Measurements from ENCODE around the gene SNPH.
A peak's percentile ranks its signal among the peaks of the same experiment; 100 is the strongest.

Gene SNPH

DNA sequence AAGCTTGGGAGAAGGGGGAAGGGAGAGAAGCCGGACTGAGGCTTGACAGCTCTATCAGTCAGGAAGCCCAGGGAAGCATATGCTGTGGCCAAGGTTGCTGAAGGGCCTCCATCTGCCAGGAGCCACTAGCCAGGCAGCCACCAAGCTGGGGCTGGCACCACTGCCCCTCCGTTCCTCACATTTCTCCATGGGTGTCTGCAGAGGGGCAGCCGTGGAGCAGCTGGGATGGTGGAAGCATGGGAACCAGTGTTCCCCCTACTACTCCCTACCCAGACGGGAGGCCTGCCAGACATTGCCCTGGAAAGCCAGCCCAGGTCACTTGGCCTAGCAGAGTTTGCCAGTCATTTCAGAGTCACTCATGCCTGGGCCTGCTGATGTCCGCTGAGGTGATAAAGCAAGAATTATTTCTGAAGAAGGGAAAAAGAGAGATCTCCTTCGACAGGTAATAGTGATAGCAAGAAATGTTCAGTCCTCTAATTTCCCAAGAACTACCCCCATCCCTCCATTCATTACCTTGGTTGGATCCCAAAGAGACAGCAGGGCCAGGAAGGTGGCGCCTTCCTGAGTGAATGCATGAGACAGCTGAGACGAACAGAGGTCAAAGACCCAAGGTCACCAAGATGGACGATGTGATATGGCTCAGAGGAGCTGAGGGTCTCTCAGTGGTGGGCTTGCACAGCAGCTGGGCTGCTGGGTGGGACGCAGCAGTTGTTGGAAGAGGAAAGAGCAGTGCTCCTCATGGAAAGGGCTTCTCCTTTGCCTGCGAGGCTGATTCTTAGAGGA is 21.9 kb downstream of the SNPH start:
- no peak for DNase-seq (ENCODE audit: low read depth in 2 of 2)

DNA sequence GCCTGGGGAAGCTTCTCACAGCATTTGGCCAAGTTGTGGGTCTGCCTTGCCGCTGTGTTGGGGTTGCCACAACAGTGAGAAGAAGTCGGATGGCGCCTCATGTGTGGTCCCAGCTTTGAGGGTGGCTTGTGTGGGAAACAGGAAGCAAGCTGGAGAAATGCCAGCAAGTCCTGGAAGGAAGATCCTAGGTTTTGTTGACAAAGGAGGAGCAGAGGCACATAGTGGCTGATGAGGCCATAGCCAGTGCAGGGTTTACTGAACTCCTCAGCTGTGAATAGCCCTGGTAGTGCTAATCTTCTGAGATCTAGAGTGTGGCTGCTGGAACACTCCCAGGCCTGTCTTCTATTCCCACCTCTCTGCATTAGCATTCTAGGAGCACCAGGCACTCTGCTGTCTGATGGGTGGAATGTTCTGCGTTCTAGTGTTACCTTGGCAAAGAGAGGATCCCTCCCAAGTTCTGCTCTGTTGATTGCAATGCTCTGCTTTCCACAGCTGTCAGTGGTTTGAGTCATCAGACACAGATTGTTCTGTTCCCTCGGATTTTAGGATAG is 25.2 kb downstream of the SNPH start:
- no peak for DNase-seq (ENCODE audit: low read depth in 2 of 2)

DNA sequence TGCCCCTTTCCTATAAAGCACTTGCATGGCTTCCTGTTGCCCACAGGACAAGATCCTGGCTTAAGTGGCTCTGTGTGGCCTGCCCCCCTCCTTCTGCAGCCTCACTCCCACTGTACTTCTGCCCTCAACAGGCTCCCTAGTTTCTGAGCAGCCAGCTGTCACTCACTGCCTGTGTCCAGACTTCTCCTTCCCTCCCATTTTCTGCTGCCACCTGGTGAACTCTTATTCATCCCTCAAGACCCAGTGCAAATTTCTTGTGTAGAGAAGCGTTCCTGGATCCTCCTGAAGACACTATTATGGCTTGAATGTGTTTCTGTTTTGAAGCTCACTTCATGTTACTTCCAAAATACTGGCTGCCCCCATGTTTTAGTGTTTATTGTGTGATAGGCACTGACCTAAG is 26.5 kb downstream of the SNPH start:
- DNase-seq (ENCODE audit: low read depth in 2 of 2), result no peak

DNA sequence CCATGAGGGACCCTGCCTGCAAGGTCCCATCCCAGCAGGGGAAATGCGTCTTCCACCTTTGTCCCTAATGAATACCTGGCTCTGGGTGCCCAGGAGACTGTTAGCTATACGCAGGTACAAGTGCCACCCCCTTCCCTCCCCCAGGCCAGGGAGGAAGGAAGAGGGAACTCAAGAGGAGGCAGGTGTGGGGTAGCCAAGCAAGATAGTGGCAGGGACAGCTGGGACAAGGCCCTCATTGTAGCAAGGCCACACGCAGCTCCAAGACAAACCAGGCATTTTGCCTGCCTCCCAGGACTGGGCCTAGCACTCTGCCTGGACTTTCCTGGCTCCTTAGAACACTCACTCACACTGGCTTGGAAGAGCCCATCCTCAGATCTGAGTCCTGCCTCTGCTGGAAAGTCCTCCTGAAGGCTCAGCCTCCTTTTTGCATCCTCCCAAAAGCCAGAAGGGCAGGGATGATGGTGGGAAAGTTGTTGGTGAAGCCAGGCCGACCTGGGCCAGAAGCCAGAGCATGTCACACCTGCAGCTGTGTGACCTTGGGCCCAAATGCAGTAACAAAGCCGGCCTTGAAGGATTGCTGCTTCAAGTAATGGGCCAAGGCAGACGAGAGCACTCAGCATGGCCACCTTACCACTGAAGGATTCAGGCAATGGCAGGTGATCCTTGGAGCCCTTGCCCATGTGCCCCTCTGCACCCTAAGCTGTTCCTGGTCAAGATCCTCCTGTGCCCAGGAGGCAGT is 27.7 kb downstream of the SNPH start:
- DNase-seq (ENCODE audit: low read depth in 2 of 2), result no peak

DNA sequence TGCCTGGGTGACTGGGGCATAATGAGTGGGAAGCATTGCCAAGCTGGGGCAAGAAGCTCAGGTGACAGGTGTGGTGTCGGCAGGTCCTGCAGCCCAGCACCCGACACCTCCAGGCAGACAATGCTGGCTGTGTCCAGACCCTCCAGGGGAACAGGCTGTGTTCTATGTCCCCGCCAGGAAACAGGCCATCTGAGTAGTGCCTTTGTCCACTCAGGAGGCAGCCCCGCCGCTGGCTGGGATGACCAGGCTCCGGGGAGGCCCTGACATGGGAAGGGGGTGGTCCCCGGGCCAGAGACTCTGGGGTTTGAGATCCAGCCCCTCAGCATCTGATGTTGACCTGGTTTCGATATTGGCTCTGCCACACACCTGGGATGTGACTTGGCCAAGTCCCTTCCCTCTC is 28.4 kb downstream of the SNPH start:
- no peak for DNase-seq (ENCODE audit: low read depth in 2 of 2)

DNA sequence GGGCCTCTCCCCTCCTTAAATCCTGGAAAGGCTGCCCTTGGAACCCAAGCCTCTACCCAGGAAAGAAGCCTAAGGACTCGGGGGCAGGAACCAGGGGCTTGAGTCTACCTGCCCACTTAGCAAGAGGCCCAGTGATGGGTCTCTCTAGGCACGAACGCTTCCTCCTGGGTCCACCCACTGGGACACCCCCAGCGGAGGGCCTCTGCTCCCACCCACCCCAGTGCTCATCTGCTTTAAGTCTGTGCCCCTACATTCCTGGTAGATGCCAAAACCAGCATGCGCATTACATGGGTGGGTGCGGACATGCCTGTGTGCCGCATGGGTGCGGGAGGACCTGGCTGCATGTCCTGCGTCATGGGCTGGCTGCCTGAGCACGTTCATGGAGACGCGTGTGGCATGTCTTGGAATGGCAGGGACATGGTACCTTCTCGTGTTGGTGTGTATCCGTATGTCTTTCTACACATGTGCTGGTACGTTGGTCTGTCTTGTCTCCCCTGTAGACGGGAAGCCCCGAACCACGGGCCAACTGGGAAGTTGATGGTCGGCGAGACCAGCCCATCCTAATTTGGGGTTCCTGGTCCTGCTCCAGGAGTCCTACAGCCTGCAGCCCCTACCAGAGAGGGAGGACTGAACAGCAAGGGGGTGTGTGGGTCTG is 29.3 kb downstream of the SNPH start:
- no peak for DNase-seq (ENCODE audit: low read depth in 2 of 2)

DNA sequence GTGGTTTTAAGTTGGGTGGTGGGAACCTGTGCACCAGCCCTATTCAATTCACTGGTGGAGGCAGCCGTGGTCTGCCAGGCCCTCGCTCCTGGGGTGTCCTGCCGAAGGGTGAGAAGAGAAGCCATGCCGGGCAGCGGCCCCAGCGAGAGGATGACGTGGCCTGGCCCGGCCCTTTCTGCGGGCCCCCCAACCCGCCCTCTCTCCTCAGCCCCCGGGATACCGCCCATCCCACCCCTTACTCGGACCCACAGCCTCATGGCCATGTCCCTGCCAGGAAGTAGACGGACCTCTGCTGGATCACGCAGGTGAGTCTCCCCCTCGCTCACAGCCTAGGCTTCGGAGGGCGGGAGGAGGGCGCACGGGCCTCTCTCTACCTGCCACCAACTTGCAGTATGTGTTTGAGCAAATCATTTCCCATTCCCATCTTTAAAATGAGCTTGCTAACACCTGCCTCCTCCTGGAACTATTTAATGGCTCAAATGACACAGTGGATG is 30.1 kb downstream of the SNPH start:
- DNase-seq (ENCODE audit: low read depth in 2 of 2), result no peak

DNA sequence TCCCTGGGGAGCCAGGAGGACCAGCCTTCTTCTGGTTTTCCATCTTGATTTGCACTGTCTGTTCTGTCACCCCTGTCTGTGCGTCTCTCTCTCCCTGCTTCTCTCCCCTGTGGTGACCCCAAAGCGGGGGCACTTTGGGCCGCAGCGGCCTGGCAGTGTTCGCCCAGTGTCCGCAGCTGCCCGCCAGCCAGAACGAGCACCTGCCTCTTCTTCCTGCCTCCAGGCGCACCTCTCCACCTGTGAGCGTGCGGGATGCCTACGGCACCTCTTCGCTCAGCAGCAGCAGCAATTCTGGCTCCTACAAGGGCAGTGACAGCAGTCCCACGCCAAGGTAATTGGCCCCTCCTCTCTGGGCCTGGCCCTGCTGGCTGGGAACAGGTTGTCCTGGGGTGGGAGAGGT is 30.8 kb downstream of the SNPH start:
- no peak for DNase-seq (ENCODE audit: low read depth in 2 of 2)

DNA sequence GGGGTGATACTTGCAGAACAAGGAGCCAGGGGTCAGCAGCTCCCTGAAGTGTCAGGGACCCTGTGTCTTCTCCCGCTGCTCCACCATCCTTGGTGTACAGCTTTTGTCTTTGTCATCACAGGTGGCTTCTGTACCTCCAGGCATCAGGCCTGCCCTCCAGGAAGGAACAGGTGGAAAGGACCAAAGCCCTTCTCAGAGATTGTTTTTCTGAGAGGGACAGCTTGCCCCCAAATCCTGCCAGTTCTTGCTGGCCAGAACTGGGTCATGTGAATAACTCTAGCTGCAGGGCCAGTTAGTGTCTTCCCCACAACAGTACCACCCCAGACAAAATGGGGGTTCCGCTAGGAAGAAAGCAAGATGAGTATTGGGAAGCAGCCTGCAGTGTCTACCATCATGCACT is 31.4 kb downstream of the SNPH start:
- DNase-seq (ENCODE audit: low read depth in 2 of 2), result no peak

DNA sequence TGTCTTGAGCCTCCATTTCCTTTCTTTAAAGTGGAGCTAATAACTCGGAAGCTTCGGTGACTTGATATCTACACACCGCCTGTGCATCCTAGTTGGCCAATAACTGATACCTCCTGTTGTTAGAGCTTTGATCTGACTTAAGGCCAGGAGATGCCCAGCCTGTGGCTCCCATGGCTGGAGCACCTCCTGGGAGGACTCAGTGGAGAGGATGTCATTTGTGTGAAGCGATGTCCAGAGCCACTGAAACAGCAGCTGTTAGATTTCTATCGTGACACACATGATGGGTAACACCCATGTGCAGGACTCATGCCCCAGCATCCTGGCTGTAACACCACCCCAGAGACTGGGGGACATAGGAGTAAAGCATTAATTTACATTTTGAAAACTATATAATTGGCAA is 32.1 kb downstream of the SNPH start:
- DNase-seq (ENCODE audit: low read depth in 2 of 2), result no peak

DNA sequence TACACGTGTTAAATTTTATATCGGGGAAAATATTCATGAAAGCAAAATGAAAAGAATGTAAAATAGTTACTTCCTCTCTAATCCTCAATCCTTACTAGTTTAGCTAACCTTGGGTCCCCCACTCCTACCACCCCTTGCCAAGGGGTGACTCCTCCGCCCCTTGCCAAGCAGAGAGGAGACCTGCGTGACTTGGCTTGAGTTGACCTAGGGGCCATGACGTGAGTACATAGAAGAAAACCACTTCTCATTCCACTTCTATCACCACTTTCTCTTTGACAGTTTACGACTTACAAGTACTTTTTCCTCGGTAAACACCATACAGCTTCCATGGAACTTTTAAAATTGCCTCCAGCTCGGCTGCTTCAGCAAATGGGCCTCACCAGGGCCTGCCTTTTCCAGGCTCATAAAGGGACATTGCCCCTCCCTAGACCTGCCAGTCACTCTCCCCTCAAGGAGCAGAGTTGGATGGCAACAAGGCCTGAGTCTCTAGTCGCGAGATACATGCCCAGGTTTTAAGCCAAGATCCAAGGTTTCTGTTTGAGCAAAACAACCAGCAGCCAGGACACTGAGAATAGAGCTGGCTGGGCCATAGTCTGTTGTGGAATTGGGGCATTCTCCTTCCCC is 32.9 kb downstream of the SNPH start:
- DNase-seq (ENCODE audit: low read depth in 2 of 2), result no peak

DNA sequence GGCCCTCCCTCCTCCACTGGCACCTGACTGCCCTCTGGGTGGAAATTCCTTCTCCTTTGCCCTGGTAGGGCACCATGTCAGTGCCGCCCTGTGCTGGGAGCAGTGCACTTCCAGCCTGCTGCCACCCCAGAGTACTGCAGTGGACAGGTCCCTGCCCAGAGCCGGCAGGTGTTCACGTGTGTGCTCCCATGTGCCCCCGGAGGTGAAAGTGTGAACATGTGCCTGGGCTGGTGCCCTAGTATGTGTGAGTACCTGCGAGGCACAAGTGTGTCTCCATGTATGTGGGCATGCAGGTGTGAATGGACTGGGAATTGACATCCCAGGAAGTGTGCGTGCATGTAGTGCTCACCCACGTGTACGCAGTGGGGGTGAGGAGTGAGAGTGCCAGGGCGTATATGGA is 33.4 kb downstream of the SNPH start:
- no peak for DNase-seq (ENCODE audit: low read depth in 2 of 2)

DNA sequence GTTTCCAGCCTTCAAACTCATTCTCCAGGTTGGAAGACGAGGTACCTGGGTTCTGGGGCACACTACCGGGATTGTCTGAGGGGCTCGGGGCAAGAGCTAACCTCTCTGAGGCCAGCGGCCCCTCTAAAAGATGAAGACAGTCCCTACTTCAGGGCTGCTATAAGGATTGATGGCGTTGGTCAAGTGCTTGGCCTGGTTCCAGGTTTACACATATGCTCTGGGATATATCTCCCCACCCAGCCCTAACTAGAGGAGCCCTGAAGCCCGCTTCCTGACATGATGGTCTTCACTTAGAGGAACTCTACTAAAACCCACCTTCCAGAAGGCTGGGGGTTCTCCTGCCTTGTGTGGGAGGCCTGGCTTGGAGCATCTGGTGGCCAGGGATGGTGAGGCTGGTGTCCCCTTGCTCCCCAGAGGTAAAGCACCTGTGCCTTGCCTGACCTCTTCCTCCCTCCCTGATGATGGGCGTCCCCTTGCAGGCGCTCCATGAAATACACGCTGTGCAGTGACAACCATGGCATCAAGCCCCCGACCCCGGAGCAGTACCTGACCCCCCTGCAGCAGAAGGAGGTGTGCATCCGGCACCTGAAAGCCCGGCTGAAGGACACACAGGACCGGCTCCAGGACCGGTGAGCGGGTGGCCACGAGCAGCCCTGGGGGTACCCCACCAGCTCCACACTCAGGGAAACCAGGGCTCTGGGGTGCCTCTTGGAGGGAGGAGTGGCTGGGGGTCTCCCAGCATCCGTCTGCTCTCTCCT is 34.2 kb downstream of the SNPH start:
- no peak for DNase-seq (ENCODE audit: low read depth in 2 of 2)

DNA sequence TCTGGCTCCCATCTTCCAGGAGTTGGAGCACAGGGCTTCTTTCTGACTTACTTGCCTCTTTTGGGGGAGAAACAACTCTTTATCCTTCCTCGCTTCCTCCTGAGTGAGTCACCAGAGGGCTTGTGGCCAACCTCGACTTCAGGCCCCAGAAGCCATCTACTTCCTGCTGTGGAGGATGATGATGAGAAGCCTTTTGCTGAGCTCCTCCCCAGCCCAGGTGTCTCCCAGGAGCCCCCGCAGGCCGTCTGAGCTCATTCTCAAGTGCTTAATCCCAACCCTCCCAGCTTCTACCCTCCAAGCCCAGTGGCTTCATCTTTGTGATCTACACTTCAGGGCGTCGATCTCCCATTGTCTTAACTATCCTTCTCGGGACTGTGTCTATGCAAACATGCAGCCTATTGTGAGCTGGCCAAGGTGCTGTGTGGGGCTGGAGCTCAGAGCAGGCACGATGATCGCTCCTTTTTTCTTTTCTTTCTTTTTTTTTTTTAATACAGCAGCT is 35.0 kb downstream of the SNPH start:
- DNase-seq (ENCODE audit: low read depth in 2 of 2), result peak in 1 of 2 donors; percentile 36

DNA sequence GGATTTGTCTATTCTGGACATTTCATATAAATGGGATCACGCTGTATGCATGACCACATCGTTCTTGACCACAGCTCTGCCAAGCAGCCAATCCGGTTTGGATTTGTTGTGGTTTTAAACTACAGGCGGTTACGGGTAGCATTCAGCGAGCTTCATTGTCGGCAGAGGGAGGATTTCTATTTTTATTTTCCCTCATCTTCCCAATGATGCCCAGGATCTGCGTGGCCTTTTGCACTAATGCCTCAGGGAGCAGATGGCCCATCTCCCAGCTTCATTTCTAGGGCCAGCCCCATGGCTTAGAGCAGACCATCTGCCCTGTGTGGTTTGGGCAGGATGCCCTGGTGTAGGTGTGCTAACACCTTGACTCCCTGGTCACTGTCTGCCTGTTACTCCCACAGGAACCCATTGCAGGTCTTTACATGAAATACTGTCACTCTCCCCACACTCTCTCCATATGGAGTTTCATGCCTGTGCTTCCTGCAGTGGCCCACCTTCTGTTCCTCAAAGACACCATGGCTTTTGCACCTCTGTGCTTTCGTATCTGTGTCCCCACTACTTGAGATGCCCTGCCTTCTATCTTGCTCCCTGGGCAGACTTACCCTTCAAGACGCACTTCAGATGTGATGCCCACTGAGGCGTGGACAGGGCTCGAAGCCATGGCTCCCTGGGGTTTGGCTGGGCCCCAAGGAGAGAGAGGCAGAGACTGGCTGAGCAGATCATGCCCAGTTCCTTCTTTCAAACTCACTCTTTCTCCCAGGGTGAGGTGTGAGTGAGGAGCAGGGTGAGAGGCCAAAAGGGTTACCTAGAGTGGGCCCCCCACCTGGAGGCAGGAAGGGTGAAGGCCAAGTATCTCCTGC is 36.8 kb downstream of the SNPH start:
- no peak for DNase-seq (ENCODE audit: low read depth in 2 of 2)

DNA sequence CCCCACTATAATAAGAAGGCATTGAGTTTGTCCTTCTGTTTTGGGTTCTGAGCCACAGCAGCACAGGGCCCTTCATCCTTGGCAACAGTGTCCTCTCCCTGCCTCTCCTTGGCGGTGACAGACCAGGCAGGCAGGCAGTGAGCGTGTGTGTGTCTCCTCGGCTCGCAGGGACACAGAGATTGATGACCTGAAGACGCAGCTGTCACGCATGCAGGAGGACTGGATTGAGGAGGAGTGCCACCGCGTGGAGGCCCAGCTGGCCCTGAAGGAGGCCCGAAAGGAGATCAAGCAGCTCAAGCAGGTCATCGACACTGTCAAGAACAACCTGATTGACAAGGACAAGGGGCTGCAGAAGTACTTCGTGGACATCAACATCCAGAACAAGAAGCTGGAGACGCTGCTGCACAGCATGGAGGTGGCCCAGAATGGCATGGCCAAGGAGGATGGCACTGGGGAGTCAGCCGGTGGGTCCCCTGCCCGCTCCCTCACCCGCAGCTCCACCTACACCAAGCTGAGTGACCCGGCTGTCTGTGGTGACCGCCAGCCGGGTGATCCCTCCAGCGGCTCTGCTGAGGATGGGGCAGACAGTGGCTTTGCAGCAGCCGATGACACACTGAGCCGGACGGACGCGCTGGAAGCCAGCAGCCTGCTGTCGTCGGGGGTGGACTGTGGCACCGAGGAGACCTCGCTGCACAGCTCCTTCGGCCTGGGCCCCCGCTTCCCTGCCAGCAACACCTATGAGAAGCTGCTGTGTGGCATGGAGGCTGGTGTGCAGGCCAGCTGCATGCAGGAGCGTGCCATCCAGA is 38.8 kb downstream of the SNPH start:
- DNase-seq (ENCODE audit: low read depth in 2 of 2), result no peak

DNA sequence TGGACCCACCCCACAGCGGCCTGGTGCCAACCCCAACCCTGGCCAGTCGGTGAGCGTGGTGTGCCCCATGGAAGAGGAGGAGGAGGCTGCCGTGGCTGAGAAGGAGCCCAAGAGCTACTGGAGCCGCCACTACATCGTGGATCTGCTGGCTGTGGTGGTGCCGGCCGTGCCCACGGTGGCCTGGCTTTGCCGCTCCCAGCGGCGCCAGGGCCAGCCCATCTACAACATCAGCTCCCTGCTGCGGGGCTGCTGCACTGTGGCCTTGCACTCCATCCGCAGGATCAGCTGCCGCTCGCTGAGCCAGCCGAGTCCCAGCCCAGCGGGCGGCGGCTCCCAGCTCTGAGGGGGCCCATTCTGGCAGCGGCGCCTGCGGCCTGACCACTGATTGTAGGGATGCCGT is 39.6 kb downstream of the SNPH start:
- no peak for DNase-seq (ENCODE audit: low read depth in 2 of 2)

DNA sequence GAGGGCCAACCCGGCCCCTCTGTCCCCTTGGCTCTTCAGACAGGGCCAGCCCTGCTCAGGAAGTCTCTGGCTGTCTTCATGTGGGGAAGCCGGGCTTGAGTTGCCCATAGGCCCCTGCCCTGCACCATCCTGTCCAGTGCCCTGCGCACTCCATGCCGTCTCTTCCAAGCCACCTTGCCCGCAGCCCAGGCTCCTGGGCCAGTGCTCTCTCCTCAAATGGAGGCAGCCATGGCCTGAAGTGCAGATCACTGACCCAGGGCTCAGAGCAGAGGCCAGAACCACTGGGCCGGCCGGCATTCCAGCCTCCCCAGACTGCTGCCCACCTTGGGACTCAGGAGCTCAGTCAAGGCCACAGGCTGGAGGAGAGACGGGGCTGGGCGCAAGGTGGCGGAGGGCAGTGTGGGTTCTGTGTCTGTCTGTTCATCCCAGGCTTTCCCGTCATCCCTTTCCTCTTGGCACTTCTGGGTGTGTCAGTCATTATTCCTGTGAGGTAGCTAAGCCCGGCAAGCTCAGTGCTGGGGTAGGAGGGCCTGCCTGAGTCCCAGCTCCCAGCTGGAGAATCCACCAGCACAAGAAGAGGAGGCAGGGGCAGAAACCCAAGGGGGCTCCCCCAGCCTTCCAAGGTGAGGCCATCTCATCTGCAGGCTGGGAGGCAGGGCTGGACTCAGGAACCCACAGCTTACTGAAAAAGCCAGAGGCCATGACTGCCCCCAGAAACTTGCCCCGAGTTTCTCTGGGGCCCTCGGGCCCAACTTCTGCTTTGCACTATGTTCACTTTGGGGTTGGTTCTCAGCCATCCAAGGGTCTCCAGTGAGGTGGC is 40.4 kb downstream of the SNPH start:
- DNase-seq (ENCODE audit: low read depth in 2 of 2), result no peak

All from stimulated activated CD8-positive, alpha-beta memory T cell treated with anti-CD3 and anti-CD28 coated beads, Interleukin-15, amount 100 ng/mL, for 4 hours (primary cell).